Natural killer cell (primary cell): ENCODE results near the gene LTB4R2. TPM values are rescaled to one million over a fixed set of nuclear protein-coding genes. Genes with fewer than 3 reads are reported as not detected.

Experiments
- ATAC-seq, 3 donors: fragments of 150-1000 bp in 2 of 3; fragments of 200-7000 bp in 1 of 3; cut with Tn5 transposase; 1 replicate in 1 of 3; 2 replicates in 2 of 3; pipeline ENCODE4 v1.10.0; 2021; ENCODE audit warnings: mild to moderate bottlenecking in 2 of 3, moderate library complexity in 2 of 3
- DNase-seq, 2 donors: peaks; one replicate each; pipeline versions ENCODE4 v3.0.0 to v3.0.0-alpha.2; 2013 to 2021; ENCODE audit warnings: mixed read lengths in 1 of 2
- H3K27ac ChIP-seq: one replicate; pipeline ENCODE4 v1.5.1; 2013; ENCODE audit warnings: mild to moderate bottlenecking, low read length
- H3K27me3 ChIP-seq: one replicate; pipeline ENCODE4 v1.6.1; 2013; ENCODE audit warnings: low read length; ENCODE audit not compliant: control insufficient read depth, insufficient read depth
- H3K36me3 ChIP-seq: one replicate; pipeline ENCODE4 v1.6.1; 2013; ENCODE audit warnings: low read length; ENCODE audit not compliant: control insufficient read depth, insufficient read depth
- H3K4me1 ChIP-seq: one replicate; pipeline ENCODE4 v1.6.1; 2013; ENCODE audit warnings: low read length; ENCODE audit not compliant: control insufficient read depth, insufficient read depth
- H3K4me3 ChIP-seq: one replicate; pipeline ENCODE4 v1.5.1; 2013; ENCODE audit warnings: low read length
- H3K9me3 ChIP-seq: one replicate; pipeline ENCODE4 v1.6.1; 2013; ENCODE audit warnings: low read length; ENCODE audit not compliant: control insufficient read depth, insufficient read depth
- H3K27ac Mint-ChIP-seq, 2 donors: one replicate each; pipeline ENCODE4 v1.8.0; 2022; ENCODE audit warnings: mild to moderate bottlenecking in 2 of 2, mixed read lengths in 2 of 2, moderate library complexity in 1 of 2
- H3K27me3 Mint-ChIP-seq, 2 donors: one replicate each; pipeline ENCODE4 v1.8.0; 2022; ENCODE audit warnings: low read depth in 2 of 2, mixed read lengths in 2 of 2
- H3K36me3 Mint-ChIP-seq: one replicate; pipeline ENCODE4 v1.8.0; 2022; ENCODE audit warnings: mixed read lengths
- H3K4me1 Mint-ChIP-seq, 2 donors: one replicate each; pipeline ENCODE4 v1.8.0; 2022; ENCODE audit warnings: mixed read lengths in 2 of 2
- H3K4me3 Mint-ChIP-seq: one replicate; pipeline ENCODE4 v1.8.0; 2022; ENCODE audit warnings: mild to moderate bottlenecking, moderate library complexity, mixed read lengths
- H3K9me3 Mint-ChIP-seq, 2 donors: one replicate each; pipeline ENCODE4 v1.8.0; 2022; ENCODE audit warnings: mixed read lengths in 2 of 2
- WGBS: methylation state at CpG from one replicate; pipeline ENCODE4 v1.1.7; 2013; ENCODE audit warnings: missing lambda C conversion rate; ENCODE audit not compliant: insufficient coverage; 5-methylcytosine and 5-hydroxymethylcytosine counted together
- intact Hi-C: fragments of 100-400 bp; cut with micrococcal nuclease; formaldehyde crosslinking; loops from one replicate; pipeline ENCODE4 v1.14.2; 2022
- total RNA-seq, 4 donors: library from RNA; stranded (reverse); fragments of 120-200 nt in 1 of 4; gene quantifications; one replicate each; pipeline versions ENCODE4 v1.2.3 to v1.2.4, GENCODE V29; 2013 to 2022
- TF ChIP-seq, protein P1 (sequence below): fragments of 200-600 bp; IDR thresholded peaks from one replicate; pipeline ENCODE4 v1.8.0; 2022; ENCODE audit warnings: antibody characterized with exemption

The LTB4R2 gene
- total RNA-seq, 3 donors from 2014 or later (not counting 1 experiment from before 2014, with no cell fraction given), result 27.6 to 40.5 (median 37.4) TPM

DNA sequence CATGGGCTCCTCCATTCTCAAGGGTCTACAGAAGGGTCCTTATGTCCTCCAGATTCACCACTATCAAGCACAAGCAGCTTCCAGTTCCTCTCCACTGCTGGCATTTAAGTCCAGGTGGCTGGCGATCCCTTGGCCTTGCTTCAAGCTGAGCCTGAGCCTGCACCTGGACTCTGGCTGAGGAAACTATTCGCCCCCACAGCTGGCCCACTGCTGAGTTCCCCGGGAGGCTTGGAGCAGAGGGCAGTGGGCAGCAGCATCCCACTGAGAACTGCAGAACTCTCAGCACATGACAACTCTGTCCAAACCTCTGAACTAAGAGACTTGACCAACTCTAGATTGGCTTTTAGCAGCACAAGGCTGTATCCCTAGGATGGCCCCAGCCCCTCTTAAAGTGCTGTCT is 27.2 kb upstream of the LTB4R2 start:
- ATAC-seq, result no peak
- peaks cover 22% of the 10 kb centered on the region for H3K4me1 ChIP-seq
- WGBS, result 87% methylated on average over 3 of the region's 3 CpGs

DNA sequence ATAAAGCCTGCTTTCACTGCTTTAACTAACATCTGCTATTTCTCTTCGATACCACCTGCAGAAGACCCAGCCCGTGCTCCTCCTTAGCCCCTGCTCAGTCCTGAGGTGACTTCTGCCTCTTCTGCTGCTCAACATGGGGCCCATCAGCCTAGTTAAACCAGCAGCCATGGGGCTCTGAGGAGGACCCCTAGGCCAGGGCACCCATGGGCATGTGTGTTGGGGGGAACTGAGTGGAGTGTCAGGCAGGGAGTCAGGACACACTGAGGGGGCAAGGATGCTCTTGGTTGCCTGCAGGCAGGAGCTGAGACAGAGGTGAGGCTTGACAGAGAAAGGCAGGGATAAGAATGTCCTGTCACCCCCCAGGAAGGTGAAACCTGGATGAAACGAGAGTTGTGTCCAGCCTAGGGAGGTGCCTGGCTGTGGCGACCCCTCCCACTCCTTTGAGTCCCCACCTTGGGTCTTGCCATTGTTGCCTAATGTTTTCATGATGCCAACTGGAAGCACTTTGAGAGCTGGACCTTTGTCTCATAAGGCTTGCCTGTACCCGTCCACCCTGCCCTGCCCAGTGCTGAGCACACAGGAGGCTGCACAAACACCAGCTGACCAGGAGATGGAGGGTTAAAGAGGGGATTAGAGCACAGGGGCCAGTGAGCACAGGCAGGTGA is 26.0 kb upstream of the LTB4R2 start:
- Histone ChIP-seq H3K36me3 (no peaks in the 10 kb centered on the region), H3K27ac (no peak overlapping the region), H3K27me3 (no peaks in the 10 kb centered on the region), H3K4me3 (no peak overlapping the region), H3K4me1 (peaks cover 16% of the 10 kb centered on the region), H3K9me3 (no peaks in the 10 kb centered on the region)
- no peaks in the 10 kb centered on the region for H3K36me3 Mint-ChIP-seq
- H3K9me3 Mint-ChIP-seq, result no peaks in the 10 kb centered on the region
- H3K27ac Mint-ChIP-seq, result no peak overlapping the region
- H3K4me1 Mint-ChIP-seq, result peaks cover 11 to 20% of the 10 kb centered on the region in 2 donors
- DNase-seq (no peak), ATAC-seq (no peak)
- 92% methylated on average over 5 of the region's 5 CpGs for WGBS
- no peak overlapping the region for H3K4me3 Mint-ChIP-seq
- TF ChIP-seq, protein P1, sequence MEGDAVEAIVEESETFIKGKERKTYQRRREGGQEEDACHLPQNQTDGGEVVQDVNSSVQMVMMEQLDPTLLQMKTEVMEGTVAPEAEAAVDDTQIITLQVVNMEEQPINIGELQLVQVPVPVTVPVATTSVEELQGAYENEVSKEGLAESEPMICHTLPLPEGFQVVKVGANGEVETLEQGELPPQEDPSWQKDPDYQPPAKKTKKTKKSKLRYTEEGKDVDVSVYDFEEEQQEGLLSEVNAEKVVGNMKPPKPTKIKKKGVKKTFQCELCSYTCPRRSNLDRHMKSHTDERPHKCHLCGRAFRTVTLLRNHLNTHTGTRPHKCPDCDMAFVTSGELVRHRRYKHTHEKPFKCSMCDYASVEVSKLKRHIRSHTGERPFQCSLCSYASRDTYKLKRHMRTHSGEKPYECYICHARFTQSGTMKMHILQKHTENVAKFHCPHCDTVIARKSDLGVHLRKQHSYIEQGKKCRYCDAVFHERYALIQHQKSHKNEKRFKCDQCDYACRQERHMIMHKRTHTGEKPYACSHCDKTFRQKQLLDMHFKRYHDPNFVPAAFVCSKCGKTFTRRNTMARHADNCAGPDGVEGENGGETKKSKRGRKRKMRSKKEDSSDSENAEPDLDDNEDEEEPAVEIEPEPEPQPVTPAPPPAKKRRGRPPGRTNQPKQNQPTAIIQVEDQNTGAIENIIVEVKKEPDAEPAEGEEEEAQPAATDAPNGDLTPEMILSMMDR, result no peak
- intact Hi-C loops, result no loop called here
- H3K27me3 Mint-ChIP-seq, result no peaks in the 10 kb centered on the region

More for the DNA sequence above, 27.2 kb upstream of the LTB4R2 start:
- Mint-ChIP-seq H3K27ac (no peak overlapping the region), H3K4me1 (peaks cover 18 to 24% of the 10 kb centered on the region in 2 donors), H3K36me3 (no peaks in the 10 kb centered on the region), H3K9me3 (no peaks in the 10 kb centered on the region), H3K4me3 (no peak overlapping the region), H3K27me3 (no peaks in the 10 kb centered on the region)
- no peak for DNase-seq
- Histone ChIP-seq H3K4me3 (no peak overlapping the region), H3K9me3 (no peaks in the 10 kb centered on the region), H3K27ac (no peak overlapping the region), H3K27me3 (no peaks in the 10 kb centered on the region), H3K36me3 (no peaks in the 10 kb centered on the region)
- intact Hi-C loops, result no loop called here
- TF ChIP-seq, protein P1, result no peak

DNA sequence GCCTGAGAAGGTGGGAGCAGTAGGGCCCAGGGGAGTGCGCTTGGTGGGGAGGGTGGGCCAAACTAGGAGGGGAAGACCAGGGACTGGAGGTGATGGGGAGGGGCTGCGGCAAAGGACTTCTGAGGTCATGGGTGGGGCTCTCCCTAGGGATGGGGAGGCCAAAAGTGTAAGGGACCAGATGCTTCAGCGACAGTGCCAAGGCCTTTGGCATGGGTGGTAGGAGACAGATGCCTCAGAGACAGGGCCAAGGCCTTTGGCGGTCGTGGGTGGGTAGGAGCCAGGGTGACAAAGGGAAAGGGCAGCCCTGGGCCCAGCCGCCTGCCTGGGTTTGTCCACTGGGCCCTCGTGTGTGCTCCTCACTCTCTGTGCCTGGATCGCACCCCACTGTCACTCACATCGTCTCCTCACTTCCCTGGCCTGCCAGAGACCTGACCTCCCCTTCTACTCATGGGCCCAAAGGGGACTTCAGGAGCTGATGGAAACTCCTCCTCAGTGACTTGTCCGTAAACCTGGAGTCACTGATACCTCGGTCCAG is 25.4 kb upstream of the LTB4R2 start:
- Mint-ChIP-seq H3K9me3 (no peaks in the 10 kb centered on the region), H3K27ac (no peak overlapping the region), H3K36me3 (no peaks in the 10 kb centered on the region), H3K27me3 (no peaks in the 10 kb centered on the region), H3K4me3 (no peak overlapping the region), H3K4me1 (peaks cover 11 to 15% of the 10 kb centered on the region in 2 donors)
- Histone ChIP-seq H3K9me3 (no peaks in the 10 kb centered on the region), H3K4me1 (peaks cover 15% of the 10 kb centered on the region), H3K36me3 (peaks cover 4% of the 10 kb centered on the region), H3K4me3 (no peak overlapping the region), H3K27ac (no peak overlapping the region), H3K27me3 (no peaks in the 10 kb centered on the region)
- no peak for ATAC-seq
- 95% methylated on average over 11 of the region's 11 CpGs for WGBS
- TF ChIP-seq, protein P1, result no peak
- DNase-seq, result no peak
- intact Hi-C loops, result no loop called here
